Measurements from ENCODE around the gene RPS4Y1.

The RPS4Y1 gene

DNA sequence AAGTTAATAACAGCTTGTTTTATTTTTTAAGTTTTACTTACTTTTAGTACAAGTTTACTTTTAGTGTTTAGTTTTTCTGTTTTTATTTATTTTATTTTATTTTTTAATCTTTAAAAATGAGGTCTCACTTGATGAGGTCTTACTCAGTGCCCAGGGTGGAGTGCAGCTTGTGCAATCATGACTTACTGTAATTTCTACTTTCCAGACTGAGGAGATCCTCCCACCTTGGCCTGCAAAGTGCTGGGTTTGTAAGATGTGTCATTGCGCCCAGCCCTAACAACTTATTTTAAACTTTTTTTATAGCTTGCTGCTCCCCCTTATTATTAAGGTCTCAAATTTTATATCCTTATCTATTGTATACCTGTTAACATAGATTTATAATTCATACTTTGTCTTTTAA lies 52.1 kb downstream of the RPS4Y1 start:
- no peak overlapping the region for H3K27ac ChIP-seq (ENCODE audit: extremely low read depth, low read depth, low read length)
- CTCF ChIA-PET, result no interaction called here
- TF ChIP-seq ZNF521 (tag by site-specific recombination; IDR thresholded peaks at IDR 0.05) (no peak), ZNF175 (tag by site-specific recombination; IDR thresholded peaks at IDR 0.05) (no peak), ZNF214 (tag by site-specific recombination; IDR thresholded peaks at IDR 0.05; ENCODE audit: borderline replicate concordance) (no peak), ZSCAN23 (tag by site-specific recombination; IDR thresholded peaks at IDR 0.05) (no peak), TCF7L2 (IDR thresholded peaks at IDR 0.05; ENCODE audit: borderline replicate concordance, low read depth, low read length) (no peak), ZNF639 (tag by site-specific recombination; IDR thresholded peaks at IDR 0.05) (no peak), ZNF311 (tag by site-specific recombination; IDR thresholded peaks at IDR 0.05; ENCODE audit: borderline replicate concordance) (no peak), ZNF561 (tag by site-specific recombination; IDR thresholded peaks at IDR 0.05; ENCODE audit: borderline replicate concordance) (no peak)
- TF ChIP-seq, protein P1, sequence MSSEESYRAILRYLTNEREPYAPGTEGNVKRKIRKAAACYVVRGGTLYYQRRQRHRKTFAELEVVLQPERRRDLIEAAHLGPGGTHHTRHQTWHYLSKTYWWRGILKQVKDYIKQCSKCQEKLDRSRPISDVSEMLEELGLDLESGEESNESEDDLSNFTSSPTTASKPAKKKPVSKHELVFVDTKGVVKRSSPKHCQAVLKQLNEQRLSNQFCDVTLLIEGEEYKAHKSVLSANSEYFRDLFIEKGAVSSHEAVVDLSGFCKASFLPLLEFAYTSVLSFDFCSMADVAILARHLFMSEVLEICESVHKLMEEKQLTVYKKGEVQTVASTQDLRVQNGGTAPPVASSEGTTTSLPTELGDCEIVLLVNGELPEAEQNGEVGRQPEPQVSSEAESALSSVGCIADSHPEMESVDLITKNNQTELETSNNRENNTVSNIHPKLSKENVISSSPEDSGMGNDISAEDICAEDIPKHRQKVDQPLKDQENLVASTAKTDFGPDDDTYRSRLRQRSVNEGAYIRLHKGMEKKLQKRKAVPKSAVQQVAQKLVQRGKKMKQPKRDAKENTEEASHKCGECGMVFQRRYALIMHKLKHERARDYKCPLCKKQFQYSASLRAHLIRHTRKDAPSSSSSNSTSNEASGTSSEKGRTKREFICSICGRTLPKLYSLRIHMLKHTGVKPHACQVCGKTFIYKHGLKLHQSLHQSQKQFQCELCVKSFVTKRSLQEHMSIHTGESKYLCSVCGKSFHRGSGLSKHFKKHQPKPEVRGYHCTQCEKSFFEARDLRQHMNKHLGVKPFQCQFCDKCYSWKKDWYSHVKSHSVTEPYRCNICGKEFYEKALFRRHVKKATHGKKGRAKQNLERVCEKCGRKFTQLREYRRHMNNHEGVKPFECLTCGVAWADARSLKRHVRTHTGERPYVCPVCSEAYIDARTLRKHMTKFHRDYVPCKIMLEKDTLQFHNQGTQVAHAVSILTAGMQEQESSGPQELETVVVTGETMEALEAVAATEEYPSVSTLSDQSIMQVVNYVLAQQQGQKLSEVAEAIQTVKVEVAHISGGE (tag by site-specific recombination; conservative IDR thresholded peaks at IDR 0.05; ENCODE audit: low read depth), result no peak
- no peaks in the 10 kb centered on the region for H3K4me1 ChIP-seq (ENCODE audit: control insufficient read depth, insufficient read depth, low read length)
- H3K9me3 ChIP-seq (ENCODE audit: control insufficient read depth, insufficient read depth, low read depth, low read length), result no peaks in the 10 kb centered on the region
- H3K4me3 ChIP-seq (ENCODE audit: low read depth, low read length), result no peak overlapping the region
- no peaks in the 10 kb centered on the region for H3K36me3 ChIP-seq (ENCODE audit: control insufficient read depth in 2 of 2, insufficient read depth in 1 of 2, low read length in 2 of 2)
- POLR2A ChIA-PET, result no interaction called here

DNA sequence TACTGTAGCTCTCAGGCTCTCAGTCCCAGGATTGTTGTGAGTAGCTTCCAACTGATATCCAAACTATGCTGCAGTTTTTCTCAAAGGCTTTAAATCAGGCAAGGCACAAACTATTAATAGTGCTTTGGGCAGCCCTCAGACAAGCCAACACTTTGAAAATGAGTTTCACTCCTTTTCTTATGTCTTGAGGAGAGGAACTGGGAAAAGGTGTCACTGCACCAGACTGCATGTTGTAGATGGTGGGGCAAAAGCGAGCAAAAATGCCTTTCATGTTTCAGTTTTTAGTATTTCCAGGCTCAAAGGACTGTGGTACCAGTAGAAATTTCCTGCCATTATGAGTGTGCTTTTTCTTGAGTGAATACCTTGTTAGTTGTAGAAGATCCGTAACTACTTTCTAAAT lies 54.6 kb downstream of the RPS4Y1 start:
- no peaks in the 10 kb centered on the region for H3K36me3 ChIP-seq (ENCODE audit: control insufficient read depth in 2 of 2, insufficient read depth in 1 of 2, low read length in 2 of 2)
- H3K4me3 ChIP-seq (ENCODE audit: low read depth, low read length), result no peak overlapping the region
- ChIA-PET POLR2A (no interaction called here), CTCF (no interaction called here)
- TF ChIP-seq ZXDB (tag by site-specific recombination; IDR thresholded peaks at IDR 0.05), result no peak
- TF ChIP-seq ZNF530 (tag by site-specific recombination; IDR thresholded peaks at IDR 0.05; ENCODE audit: low read depth), result no peak
- no peaks in the 10 kb centered on the region for H3K4me1 ChIP-seq (ENCODE audit: control insufficient read depth, insufficient read depth, low read length)
- no peak overlapping the region for H3K27ac ChIP-seq (ENCODE audit: extremely low read depth, low read depth, low read length)
- no peaks in the 10 kb centered on the region for H3K9me3 ChIP-seq (ENCODE audit: control insufficient read depth, insufficient read depth, low read depth, low read length)

DNA sequence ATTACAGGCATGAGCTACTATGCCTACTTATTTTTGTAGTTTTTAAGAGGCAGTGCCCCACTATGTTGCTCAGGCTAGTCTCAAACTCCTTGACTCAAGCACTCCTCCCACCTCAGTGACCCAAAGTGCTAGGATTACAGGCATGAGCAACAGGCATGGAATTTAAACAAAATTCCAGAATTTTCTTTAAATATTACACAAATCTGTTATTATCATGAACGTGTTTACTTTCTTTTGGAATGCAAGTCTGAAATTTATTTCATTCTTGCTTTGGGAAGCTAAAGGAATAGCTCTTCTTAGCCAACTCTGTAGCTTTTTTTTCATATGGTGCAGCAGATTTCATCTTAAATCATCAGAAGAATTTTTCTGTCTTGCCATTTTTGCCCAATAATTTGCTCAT lies 66.0 kb downstream of the RPS4Y1 start:
- H3K4me3 ChIP-seq (ENCODE audit: low read depth, low read length), result no peak overlapping the region
- H3K36me3 ChIP-seq (ENCODE audit: control insufficient read depth in 2 of 2, insufficient read depth in 1 of 2, low read length in 2 of 2), result no peaks in the 10 kb centered on the region
- POLR2A ChIA-PET, result no interaction called here
- TF ChIP-seq ZNF561 (tag by site-specific recombination; IDR thresholded peaks at IDR 0.05; ENCODE audit: borderline replicate concordance), result no peak
- no peak for TF ChIP-seq ZNF157 (tag by site-specific recombination; IDR thresholded peaks at IDR 0.05)
- TF ChIP-seq ZNF248 (tag by site-specific recombination; IDR thresholded peaks at IDR 0.05), result no peak
- TF ChIP-seq PATZ1 (tag by site-specific recombination; IDR thresholded peaks at IDR 0.05), result no peak
- H3K27ac ChIP-seq (ENCODE audit: extremely low read depth, low read depth, low read length), result no peak overlapping the region
- H3K9me3 ChIP-seq (ENCODE audit: control insufficient read depth, insufficient read depth, low read depth, low read length), result no peaks in the 10 kb centered on the region
- CTCF ChIA-PET, result no interaction called here
- no peaks in the 10 kb centered on the region for H3K4me1 ChIP-seq (ENCODE audit: control insufficient read depth, insufficient read depth, low read length)
